Fibroblast of lung (primary cell): Measurements from ENCODE around the gene PSAP.

Source experiments
- CTCF ChIP-seq, 2 donors: IDR thresholded peaks in 1 of 2; conservative IDR thresholded peaks in 1 of 2; 1 replicate in 1 of 2; 2 replicates in 1 of 2; pipeline ENCODE4 v1.5.1; 2011 to 2012; ENCODE audit warnings: low read length in 2 of 2, control low read depth in 1 of 2, inconsistent platforms in 1 of 2, low read depth in 1 of 2, mild to moderate bottlenecking in 1 of 2
- EZH2 ChIP-seq: IDR thresholded peaks from 2 replicates; pipeline ENCODE4 v1.5.1; 2012; ENCODE audit warnings: low read length, control low read depth, mild to moderate bottlenecking; ENCODE audit errors: missing control alignments

- TF ChIP-seq CTCF (conservative IDR thresholded peaks at IDR 0.05 in 1 of 2, IDR thresholded peaks at IDR 0.05 in 1 of 2; ENCODE audit: low read depth in 1 of 2, low read length in 2 of 2) (peak in 1 of 2 donors; percentile 32), EZH2 (no peak)
Observed at GRCh38 chr10:71837098-71837827, 13.8 kb downstream of the PSAP start.
